Calu3 (cell line): ENCODE measurements around the gene MUC13. TPM values are rescaled to one million over a fixed set of nuclear protein-coding genes. Genes with fewer than 3 reads are reported as not detected.

Experiments
- BruUV-seq: library from RNA; stranded (reverse); fragments of 400-500 nt; replicated peaks from 2 replicates; lab custom pipeline; 2021; lab: Mats Ljungman, UMichigan
- CTCF ChIA-PET: fragments of 300-600 bp; sonication (Branson Sonifier 250); formaldehyde crosslinking; loops from one replicate; lab custom pipeline; 2022; ENCODE audit warnings: antibody characterized with exemption; lab: Charles Lee
- DNase-seq: peaks from one replicate; pipeline ENCODE4 v3.0.0; 2022
- H3K27ac Mint-ChIP-seq: one replicate; pipeline ENCODE4 v1.8.0; 2022; ENCODE audit warnings: mixed read lengths; ENCODE audit not compliant: unreplicated experiment
- H3K27me3 Mint-ChIP-seq: one replicate; pipeline ENCODE4 v1.8.0; 2022; ENCODE audit warnings: mixed read lengths; ENCODE audit not compliant: unreplicated experiment
- H3K36me3 Mint-ChIP-seq: one replicate; pipeline ENCODE4 v1.8.0; 2022; ENCODE audit warnings: mild to moderate bottlenecking, moderate library complexity, mixed read lengths; ENCODE audit not compliant: insufficient read depth, unreplicated experiment
- H3K4me1 Mint-ChIP-seq: one replicate; pipeline ENCODE4 v1.8.0; 2022; ENCODE audit warnings: mild to moderate bottlenecking, low read depth, mixed read lengths; ENCODE audit not compliant: unreplicated experiment
- H3K4me3 Mint-ChIP-seq: one replicate; pipeline ENCODE4 v1.8.0; 2022; ENCODE audit warnings: mild to moderate bottlenecking, low read depth, moderate library complexity, mixed read lengths; ENCODE audit not compliant: unreplicated experiment
- H3K9me3 Mint-ChIP-seq: one replicate; pipeline ENCODE4 v1.8.0; 2022; ENCODE audit warnings: low read depth, mixed read lengths; ENCODE audit not compliant: unreplicated experiment
- intact Hi-C: fragments of 100-400 bp; cut with micrococcal nuclease; formaldehyde crosslinking; loops from one replicate; pipeline ENCODE4 v1.10.0; 2022; ENCODE audit not compliant: unreplicated experiment
- total RNA-seq: library from RNA; stranded (reverse); gene quantifications from 2 replicates; pipeline ENCODE4 v1.2.3, GENCODE V29; 2022
- TF ChIP-seq, protein P1 (sequence below): fragments of 200-600 bp; IDR thresholded peaks from one replicate; pipeline ENCODE4 v1.8.0; 2022; ENCODE audit warnings: antibody characterized with exemption; ENCODE audit not compliant: unreplicated experiment

Gene MUC13
- total RNA-seq, 1 experiment from 2014 or later = 25.8 TPM

DNA sequence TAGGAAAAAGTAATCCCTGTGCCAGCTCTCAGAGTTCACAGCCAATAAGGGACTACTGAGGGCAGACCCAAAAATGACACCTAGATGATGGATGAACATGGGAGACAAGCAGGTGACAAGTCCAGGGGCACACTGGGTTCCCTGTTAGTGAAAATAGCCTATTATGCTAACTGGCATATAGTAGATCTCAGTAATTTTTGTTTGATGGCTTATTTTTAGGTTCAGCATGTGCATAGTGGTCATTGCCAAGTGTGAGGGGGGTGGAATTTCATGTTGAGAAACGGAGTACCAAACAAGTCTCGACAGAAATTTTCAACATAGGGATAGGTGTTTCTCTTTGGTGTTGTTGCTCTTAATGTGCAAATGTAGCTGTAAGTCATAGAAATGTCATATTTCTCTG is 41.0 kb downstream of the MUC13 start:
- intact Hi-C loops = no loop called here
- Mint-ChIP-seq H3K27ac (no peak overlapping the region), H3K4me3 (no peak overlapping the region), H3K9me3 (no peaks in the 10 kb centered on the region), H3K4me1 (peaks cover 19% of the 10 kb centered on the region), H3K27me3 (no peaks in the 10 kb centered on the region), H3K36me3 (peaks cover 8% of the 10 kb centered on the region)
- TF ChIP-seq, protein P1, sequence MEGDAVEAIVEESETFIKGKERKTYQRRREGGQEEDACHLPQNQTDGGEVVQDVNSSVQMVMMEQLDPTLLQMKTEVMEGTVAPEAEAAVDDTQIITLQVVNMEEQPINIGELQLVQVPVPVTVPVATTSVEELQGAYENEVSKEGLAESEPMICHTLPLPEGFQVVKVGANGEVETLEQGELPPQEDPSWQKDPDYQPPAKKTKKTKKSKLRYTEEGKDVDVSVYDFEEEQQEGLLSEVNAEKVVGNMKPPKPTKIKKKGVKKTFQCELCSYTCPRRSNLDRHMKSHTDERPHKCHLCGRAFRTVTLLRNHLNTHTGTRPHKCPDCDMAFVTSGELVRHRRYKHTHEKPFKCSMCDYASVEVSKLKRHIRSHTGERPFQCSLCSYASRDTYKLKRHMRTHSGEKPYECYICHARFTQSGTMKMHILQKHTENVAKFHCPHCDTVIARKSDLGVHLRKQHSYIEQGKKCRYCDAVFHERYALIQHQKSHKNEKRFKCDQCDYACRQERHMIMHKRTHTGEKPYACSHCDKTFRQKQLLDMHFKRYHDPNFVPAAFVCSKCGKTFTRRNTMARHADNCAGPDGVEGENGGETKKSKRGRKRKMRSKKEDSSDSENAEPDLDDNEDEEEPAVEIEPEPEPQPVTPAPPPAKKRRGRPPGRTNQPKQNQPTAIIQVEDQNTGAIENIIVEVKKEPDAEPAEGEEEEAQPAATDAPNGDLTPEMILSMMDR = no peak
- no peak for DNase-seq
- CTCF ChIA-PET = no interaction called here
- BruUV-seq = no TSS peak

DNA sequence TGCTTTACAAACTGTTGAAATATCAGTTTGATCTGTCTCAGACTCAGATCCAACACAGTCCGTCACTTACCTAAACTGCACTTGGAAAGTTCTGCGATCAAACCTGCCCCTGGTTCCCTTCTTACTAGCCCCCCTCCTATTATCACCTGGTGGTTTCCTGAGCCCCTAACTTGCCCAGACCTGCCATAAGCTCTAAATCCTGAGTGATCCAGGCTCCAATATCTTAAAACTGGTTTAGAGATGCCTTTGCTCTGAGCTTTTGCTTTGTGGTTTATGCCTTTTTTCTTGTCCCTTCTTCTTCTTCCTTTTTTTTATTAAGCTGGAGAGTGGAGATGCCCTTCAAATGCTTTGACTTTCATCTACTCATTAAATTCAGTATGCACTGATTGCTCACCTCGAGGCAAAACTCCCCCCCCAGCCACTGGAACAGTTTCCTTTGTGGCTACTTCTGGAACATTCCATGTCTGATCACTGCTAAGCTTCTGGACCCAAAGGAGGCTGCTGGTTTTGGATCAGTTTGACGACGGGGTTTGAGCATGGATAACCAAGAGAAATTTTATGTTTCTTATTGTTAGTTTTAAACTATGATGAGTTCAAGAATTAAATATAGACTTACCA is 43.9 kb downstream of the MUC13 start:
- TF ChIP-seq, protein P1 = no peak
- Mint-ChIP-seq H3K4me3 (no peak overlapping the region), H3K27me3 (no peaks in the 10 kb centered on the region), H3K9me3 (no peaks in the 10 kb centered on the region), H3K36me3 (peaks cover 34% of the 10 kb centered on the region), H3K27ac (no peak overlapping the region), H3K4me1 (peaks cover 11% of the 10 kb centered on the region)
- intact Hi-C loops = no loop called here
- no TSS peak for BruUV-seq
- no peak for DNase-seq
- CTCF ChIA-PET = no interaction called here

DNA sequence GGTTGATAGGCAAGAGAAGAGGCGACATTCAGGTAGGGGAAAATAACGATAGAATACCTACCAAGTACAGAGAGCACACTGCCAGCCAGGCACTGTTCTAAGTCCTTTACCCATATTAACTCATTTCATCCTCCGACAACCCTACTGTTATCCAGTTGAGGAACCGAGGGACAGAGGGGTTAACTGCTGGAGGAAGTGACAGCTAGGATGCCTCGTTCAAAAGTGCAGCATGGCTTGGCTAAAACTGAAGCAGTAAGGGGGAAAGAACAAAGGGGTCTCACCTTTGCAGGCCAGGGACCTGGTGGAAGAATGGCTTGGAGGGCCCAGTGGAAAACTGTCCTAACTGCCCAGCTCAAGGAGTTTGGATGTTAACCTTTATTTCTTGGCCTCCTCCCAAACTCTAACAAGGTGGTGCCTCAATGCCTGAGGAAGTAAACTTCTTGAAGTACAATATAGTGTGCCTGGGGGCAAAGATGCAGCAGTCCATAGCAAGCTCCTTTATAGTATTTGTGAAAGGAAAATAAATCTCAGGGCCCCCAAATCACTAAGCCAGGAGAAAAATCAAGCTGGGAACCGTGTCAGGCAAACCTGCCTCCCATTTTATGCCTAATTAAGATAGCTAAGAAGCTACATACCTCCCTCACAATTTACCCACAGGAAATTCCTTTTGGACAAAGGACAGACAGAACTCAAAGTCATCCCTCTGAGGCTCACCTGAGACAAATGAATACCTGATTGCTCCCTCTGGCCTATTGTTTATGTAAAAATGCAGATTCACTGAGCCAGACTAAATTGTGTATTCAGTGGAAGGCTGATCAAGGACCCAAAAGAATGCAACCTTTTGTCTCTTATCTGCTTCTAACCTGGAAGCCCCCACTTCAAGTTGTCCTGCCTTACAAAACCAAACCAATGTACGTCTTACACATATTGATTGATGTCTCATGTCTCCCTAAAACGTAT is 45.8 kb downstream of the MUC13 start:
- intact Hi-C loops = no loop called here
- no peak for DNase-seq
- peaks cover 24% of the 10 kb centered on the region for H3K4me1 Mint-ChIP-seq
- no peak overlapping the region for H3K27ac Mint-ChIP-seq
- H3K4me3 Mint-ChIP-seq = no peak overlapping the region
- H3K36me3 Mint-ChIP-seq = peaks cover 50% of the 10 kb centered on the region
- no peaks in the 10 kb centered on the region for H3K27me3 Mint-ChIP-seq
- H3K9me3 Mint-ChIP-seq = no peaks in the 10 kb centered on the region
- CTCF ChIA-PET = interaction anchor here (0.6 to 1.5 kb wide), 2 partner anchors 11 to 102 kb away, joined by 3 to 4 read pairs; no protein-coding TSS in a partner anchor
- no TSS peak for BruUV-seq
- TF ChIP-seq, protein P1 = no peak

- no peaks in the 10 kb centered on the region for H3K27me3 Mint-ChIP-seq
- peak overlapping the region; percentile 68 for H3K27ac Mint-ChIP-seq
- BruUV-seq = no TSS peak
- CTCF ChIA-PET = interaction anchor here (1.0 to 1.8 kb wide), 2 partner anchors 13 to 101 kb away, joined by 7 read pairs; no protein-coding TSS in a partner anchor
- TF ChIP-seq, protein P1 = no peak
- H3K9me3 Mint-ChIP-seq = no peaks in the 10 kb centered on the region
- H3K4me1 Mint-ChIP-seq = peaks cover 30% of the 10 kb centered on the region
- peaks cover 50% of the 10 kb centered on the region for H3K36me3 Mint-ChIP-seq
- no peak for DNase-seq
- peak overlapping the region; percentile 78 for H3K4me3 Mint-ChIP-seq
- intact Hi-C loops = loop anchor here (2.0 kb wide), 2 partner anchors 73 to 101 kb away; no protein-coding TSS in a partner anchor
Observed at GRCh38 chr3:124887932-124888298, 46.6 kb downstream of the MUC13 start.
